Measurements from ENCODE around the gene SASS6. TPM values are rescaled to one million over a fixed set of nuclear protein-coding genes. Genes with fewer than 3 reads are reported as not detected.
"Not testable (repeated sequence)": the region's sequence is repeated elsewhere in the genome, so short reads cannot be mapped to it uniquely, and the experiment has no call there.

Gene SASS6
- polyA plus RNA-seq, 10 donors, result 2.8 to 5.6 (median 4.8) TPM

DNA sequence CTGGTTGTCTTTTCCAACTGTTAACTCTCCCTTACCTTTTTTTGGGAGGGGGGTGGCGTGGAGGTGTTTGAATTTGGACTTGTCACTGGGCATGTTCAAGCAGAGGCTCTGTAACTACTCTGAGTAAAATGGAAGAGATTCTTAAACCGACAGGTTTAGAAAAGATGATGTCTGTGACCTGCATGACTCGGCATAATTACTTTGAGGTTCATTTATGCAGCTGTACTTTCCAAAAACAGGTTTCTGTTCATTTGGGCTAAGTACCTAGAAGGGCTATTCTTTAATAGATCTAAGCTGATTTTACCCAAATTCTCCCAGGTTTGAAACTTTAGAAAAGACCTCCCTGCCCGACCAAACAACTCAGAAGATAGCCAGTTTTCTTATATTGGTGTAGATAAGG, 82.6 kb downstream of the SASS6 start:
- DNase-seq, result no peak

DNA sequence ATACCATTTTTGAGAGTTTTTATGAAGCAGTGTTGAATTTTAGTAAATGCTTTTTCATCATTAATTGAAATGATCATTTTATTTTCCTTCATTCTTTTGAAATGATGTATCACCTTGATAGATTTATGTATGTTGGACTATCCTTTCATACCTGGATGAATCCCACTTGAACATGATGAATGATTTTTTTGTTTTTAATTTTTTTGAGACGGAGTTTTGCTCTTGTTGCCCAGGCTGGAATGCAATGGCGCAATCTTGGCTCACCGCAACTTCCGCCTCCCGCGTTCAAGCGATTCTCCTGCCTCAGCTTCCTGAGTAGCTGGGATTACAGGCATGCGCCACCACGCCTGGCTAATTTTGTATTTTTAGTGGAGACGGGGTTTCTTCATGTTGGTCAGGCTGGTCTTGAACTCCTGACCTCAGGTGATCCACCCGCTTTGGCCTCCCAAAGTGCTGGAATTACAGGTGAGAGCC, 85.5 kb downstream of the SASS6 start:
- DNase-seq, result not testable (repeated sequence)

DNA sequence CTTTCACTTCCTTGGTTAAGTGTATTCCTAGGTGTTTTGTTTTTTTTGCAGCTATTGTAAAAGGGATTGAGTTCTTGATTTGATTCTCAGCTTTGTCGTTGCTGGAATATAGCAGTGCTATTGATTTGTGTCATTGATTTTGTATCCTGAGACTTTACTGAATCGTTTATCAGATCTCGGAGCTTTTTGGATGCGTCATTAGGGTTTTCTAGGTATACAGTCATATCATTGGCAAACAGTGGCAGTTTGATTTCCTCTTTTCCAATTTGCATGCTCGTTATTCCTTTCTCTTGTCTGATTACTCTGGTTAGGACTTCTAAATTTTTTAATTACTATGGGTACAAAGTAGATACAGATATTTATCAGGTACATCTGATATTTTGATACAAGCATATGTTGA, 87.5 kb downstream of the SASS6 start:
- DNase-seq, result no peak

GRCh38 chr1:100039591-100039990, 93.1 kb downstream of the SASS6 start:
- DNase-seq, result peak in 1 of 3 donors; percentile 20

DNA sequence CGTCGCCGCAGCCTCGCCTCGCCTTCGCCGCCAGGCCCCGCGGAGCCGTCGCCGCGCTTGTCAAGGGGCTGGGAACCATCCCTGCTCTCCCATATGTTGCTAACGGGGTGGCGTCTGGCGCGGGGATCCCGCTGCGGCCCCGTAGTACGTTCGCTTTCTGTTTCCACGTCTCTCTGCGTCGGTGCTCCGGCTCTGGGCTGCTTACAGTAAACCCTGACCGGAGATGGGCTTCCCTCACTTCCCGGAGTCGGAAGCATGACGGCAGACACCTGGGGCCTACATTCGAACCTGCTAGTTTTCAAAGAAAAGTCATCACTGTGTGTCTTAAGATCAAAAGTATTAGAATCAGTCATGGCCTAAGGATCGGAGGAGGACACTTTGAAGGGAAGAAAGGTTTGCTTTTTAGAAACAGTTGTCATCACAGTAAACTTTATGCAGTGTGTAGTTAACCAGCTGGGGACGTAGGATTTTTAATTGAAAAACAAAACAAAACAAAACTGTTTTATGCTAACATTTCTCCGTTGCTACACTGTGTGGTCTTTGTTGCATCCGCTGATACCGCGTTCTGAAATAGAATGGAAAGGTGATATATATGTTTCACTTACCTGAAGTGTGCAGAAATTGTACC, 94.0 kb downstream of the SASS6 start:
- peak; percentile 54 to 91 (median 80) for DNase-seq

DNA sequence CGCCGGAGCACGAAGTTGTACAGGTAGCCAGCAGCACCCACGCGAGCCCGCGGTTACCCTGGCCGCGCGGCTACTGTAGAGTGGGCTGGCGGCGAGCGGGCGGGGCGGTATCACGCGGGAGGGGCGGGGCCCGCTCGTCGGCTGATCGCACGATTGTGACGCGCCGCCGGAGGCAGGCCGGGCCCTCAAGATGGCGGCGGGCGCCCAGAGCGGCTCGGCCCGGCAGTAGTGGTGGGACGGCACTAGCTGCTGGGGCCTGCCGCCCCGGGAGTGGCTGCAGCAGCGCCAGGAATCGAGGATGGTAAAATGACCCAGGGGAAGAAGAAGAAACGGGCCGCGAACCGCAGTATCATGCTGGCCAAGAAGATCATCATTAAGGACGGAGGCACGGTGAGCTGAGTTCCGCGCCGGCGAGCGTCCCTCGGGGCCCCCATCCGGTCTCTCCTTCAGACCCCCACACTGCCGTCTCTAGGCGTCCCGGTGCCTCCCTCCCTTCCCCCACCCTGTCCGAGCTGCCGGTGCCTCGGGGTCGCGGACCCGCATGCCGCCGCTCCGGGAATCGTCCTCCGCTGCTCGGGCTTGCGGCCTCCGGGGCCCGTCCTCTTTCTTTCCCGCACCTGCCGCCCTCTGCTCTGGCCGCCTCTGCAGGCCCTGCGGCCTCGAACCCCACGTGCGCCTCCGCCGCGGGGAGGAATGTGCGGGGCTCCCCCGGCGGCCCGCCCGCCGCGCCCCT, 94.6 kb downstream of the SASS6 start:
- DNase-seq, result peak; percentile 88 to 97 (median 91)

DNA sequence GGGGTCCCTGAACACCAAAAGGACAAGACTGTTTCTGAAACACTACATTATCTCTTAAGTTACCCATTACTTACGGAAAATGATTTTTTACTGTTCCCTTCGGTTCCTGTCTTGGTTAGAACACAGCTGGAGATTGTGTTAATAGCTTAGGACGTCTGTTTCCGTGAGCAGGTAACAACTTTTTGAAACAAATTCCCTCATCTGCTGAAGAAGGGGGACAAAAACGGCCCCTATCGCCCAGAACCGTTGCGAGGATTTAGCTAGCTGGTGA, 95.1 kb downstream of the SASS6 start:
- DNase-seq, result no peak

GRCh38 chr1:100036718-100037655, 95.7 kb downstream of the SASS6 start:
- DNase-seq, result peak; percentile 9 to 53 (median 14)

- no peak for DNase-seq
Measured at GRCh38 chr1:100035214-100035613, 97.5 kb downstream of the SASS6 start.

- peak; percentile 16 to 62 (median 21) for DNase-seq
Measured at GRCh38 chr1:100034470-100034869, 98.3 kb downstream of the SASS6 start.

Other genes starting within 250 kb of the SASS6 start
- gene SLC35A3, start 162.9 kb downstream of the SASS6 start, polyA plus RNA-seq (ENCODE audit: insufficient read length in 10 of 10), result 10 to 100 TPM in 9 of 10 donors, 1 to 10 TPM in 1; 9.7 to 20.8 (median 14.6) TPM
- gene TRMT13, start 233 bp upstream of the SASS6 start, polyA plus RNA-seq (ENCODE audit: insufficient read length in 10 of 10), result 10 to 100 TPM; 17.2 to 38.1 (median 25.3) TPM
- gene LRRC39, start 45.3 kb upstream of the SASS6 start, polyA plus RNA-seq (ENCODE audit: insufficient read length in 10 of 10), result 100 to 1,000 TPM; 113 to 280 (median 220) TPM
- gene DBT, start 116.9 kb upstream of the SASS6 start, polyA plus RNA-seq (ENCODE audit: insufficient read length in 10 of 10), result 10 to 100 TPM in 8 of 10 donors, 1 to 10 TPM in 2; 7.7 to 15.7 (median 11.1) TPM
- gene RTCA, start 133.3 kb upstream of the SASS6 start, polyA plus RNA-seq (ENCODE audit: insufficient read length in 10 of 10), result 10 to 100 TPM; 27.5 to 37.8 (median 30.5) TPM
- gene CDC14A, start 219.6 kb upstream of the SASS6 start, polyA plus RNA-seq (ENCODE audit: insufficient read length in 10 of 10), result 1 to 10 TPM; 3.9 to 7.7 (median 5.6) TPM